HG03139 (cell line): ENCODE results near the gene LY6G5C.

Experiments
- ATAC-seq: cut with Tn5 transposase; IDR thresholded peaks from one replicate; pipeline ENCODE4 v1.9.1; 2021; ENCODE audit not compliant: unreplicated experiment

The LY6G5C gene, protein sequence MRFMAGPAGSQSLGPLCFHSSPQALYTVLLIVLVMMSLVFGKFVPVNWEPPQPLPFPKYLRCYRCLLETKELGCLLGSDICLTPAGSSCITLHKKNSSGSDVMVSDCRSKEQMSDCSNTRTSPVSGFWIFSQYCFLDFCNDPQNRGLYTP

GRCh38 chr6:31680226-31681134 is at the start of gene LY6G5C:
Gene LY6G5C, minus strand, starts transcription at chr6:31681067. Its CDS starts 694 bp downstream, at chr6:31680373.
- ATAC-seq = no peak

- ATAC-seq = no peak
These were observed 49.2 kb upstream of the LY6G5C start for GRCh38 chr6:31729979-31730630.

DNA sequence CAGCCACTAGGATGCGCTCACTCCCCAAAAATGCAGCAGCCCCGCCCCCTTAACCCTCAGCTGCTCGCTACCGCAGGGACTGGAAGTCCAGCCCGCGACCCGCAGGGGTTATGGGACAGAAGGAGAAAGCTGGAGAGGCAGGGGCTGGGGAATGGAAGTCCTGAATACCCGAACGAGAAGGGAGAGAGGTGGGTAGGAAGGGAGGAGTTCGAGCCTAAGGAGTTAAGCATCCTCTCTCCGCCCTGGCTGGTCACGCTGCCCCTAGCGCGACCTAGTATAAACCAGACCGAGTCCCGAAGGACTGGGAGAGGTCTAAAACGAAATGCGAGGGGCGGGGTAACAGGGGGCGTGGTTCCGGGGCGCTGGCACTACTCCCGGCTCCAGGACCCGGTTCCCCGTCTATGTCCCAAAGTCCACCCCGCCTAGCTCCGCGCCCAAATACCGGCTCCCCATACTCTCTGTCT is 48.7 kb upstream of the LY6G5C start:
- ATAC-seq = no peak

GRCh38 chr6:31728767-31729514 is 48.1 kb upstream of the LY6G5C start, which contains the start of gene DDAH2:
Gene DDAH2, minus strand, starts transcription at chr6:31729299. Its CDS starts 138 bp downstream, at chr6:31729161.
- no peak for ATAC-seq

DNA sequence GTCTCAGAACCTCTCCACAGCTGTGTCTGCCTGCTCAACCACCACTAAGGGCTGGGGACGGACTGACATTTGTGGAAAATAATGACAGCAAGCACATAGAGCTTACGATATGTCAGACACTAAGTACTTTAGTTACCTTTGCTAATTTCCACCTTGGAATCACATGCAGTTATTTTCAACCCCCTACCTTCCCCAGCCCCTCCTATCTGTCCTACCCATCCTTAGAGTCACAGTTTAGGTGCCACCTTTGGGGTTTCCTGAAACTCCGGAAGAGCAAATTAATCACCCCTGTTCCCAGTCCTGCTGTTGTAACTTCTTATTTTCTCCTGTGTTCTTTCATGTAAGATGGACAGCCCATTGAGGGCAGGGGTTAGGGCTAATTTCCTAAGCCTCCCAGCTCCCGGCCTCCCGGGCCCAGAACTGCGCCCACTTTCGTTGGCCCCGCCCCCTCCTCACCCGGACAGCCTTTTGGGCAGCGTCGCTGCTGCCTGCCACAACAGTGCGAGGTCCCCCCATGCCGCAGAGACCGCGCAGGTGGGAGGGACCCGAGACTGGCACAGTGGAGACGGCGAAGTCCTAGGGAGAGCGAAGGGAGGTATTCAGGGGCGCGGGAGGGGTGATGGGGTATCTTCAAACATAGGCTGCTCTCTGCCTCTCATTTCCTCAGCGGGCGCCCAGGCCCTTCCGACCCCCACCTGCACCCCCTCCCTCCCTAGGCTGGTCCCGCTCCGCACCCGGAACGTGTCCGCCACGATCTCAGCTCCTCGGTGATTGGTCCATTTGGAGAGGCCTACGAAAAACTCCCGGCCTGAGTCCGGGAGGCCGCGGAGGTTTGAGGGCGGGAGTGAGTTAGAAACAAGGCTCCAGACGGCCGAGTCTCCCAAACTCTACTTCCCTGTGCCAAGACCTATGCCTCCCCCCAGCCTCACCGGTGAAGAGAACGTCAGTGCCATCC is 47.1 kb upstream of the LY6G5C start:
- no peak for ATAC-seq

GRCh38 chr6:31727034-31727716 is 46.3 kb upstream of the LY6G5C start:
- ATAC-seq = no peak

GRCh38 chr6:31725502-31726350 is 44.9 kb upstream of the LY6G5C start:
- ATAC-seq = no peak

DNA sequence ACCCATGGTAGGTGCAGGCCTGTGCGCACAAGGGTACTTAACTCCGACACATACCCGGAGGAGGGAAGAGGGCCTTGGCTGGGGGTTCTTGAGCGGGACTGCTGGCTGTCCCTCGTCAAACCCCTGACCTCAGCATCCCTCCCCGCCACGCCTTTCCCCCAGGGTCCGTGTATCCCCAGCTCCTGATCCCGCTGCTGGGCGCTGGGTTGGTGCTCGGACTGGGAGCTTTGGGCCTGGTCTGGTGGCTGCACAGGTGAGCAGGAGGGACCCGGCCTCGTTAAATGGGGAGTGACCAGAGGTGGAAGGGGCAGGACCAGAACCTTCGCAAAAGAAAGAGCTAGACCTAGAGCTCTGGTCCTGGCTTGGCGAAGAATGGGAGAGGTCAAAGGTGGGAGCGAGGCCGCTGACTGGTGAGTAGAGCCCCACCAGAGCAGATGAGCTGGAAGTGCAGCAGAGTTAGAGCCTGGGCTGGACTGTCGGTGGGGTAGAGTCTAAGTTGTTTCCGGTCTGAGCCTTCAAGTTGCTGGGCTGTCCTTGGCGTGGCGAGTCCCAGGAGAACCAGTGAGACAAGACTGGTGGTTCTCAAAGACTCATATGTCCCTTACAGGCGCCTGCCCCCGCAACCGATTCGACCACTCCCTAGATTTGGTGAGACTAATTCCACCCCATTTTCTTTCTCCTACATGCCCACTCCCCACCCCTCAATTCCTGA is 43.3 kb upstream of the LY6G5C start:
- no peak for ATAC-seq

GRCh38 chr6:31723245-31723979 is 42.5 kb upstream of the LY6G5C start, which contains the start of gene MPIG6B:
Gene MPIG6B, plus strand, starts transcription at chr6:31723373. Its CDS starts 11 bp downstream, at chr6:31723384.
- ATAC-seq = no peak

DNA sequence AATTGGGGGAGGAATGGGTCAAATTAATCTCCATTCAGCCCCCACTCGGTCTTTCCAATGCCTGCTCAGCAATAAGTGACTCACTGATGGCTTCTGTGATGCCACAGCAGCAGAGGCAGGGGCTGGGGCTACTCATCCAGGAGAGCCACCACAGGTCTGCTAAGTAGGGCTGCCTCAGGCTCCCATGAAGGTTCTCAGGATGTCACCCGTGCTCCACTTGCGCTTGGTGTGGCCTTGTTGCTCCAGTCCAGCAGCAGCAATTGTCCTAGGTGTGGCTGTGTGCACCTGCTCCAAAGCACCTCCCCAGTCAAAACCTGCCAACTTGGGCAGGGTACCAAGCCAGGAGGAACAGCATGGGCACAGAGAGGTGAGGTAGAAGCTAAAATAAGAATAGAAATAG is 41.3 kb upstream of the LY6G5C start:
- ATAC-seq = no peak

GRCh38 chr6:31721351-31722020 is 40.6 kb upstream of the LY6G5C start, which contains the start of gene LY6G6C:
Gene LY6G6C, minus strand, starts transcription at chr6:31721746. Its CDS starts 67 bp downstream, at chr6:31721679.
- ATAC-seq = no peak

- no peak for ATAC-seq
These were observed 39.4 kb upstream of the LY6G5C start for GRCh38 chr6:31720196-31720770.

GRCh38 chr6:31719001-31719400 is 38.1 kb upstream of the LY6G5C start:
- ATAC-seq = no peak

- no peak for ATAC-seq
These were observed 37.4 kb upstream of the LY6G5C start for GRCh38 chr6:31718265-31718664.

DNA sequence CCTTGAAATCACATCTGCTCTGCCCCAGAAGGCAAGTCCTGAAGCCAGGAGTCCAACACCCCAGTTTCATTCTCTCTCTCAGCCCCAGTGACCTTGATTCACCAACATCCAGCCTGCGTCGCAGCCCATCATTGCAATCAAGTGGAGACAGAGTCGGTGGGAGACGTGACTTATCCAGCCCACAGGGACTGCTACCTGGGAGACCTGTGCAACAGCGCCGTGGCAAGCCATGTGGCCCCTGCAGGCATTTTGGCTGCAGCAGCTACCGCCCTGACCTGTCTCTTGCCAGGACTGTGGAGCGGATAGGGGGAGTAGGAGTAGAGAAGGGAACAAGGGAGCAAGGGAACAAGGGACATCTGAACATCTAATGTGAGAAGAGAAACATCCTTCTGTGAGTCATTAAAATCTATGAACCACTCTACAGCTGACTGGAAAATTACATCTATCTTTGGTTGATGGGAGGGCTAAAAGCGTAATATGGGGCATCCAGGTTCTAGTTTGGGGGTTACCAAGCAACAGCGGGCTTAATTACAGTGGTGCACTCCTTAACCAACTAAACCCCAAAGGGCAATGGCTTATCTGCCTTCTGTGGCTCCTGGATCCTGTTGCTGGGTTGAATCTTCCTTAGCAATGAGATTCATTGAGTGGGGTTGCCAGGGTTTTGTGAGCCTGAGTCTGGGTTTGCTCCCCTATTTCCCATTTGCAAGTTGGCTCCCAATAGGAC is 36.8 kb upstream of the LY6G5C start:
- ATAC-seq = no peak
